Measurements from ENCODE around the gene MCCC2.
"Not testable (repeated sequence)": the region's sequence is repeated elsewhere in the genome, so short reads cannot be mapped to it uniquely, and the experiment has no call there.

The MCCC2 gene

GRCh38 chr5:71645030-71645429, 57.9 kb downstream of the MCCC2 start:
- TF ChIP-seq CTCF (IDR thresholded peaks at IDR 0.05; ENCODE audit: control insufficient read depth, insufficient read depth, low read depth, low read length, missing control alignments) = no peak
- H3K4me3 ChIP-seq (ENCODE audit: control insufficient read depth, low read depth, low read length) = no peak overlapping the region
- no peak for DNase-seq (ENCODE audit: low read depth)

GRCh38 chr5:71650940-71651339, 63.8 kb downstream of the MCCC2 start:
- H3K4me3 ChIP-seq (ENCODE audit: control insufficient read depth, low read depth, low read length); DNase-seq (ENCODE audit: low read depth): not testable (repeated sequence)

- no peak for DNase-seq (ENCODE audit: low read depth)
- no peak for TF ChIP-seq CTCF (IDR thresholded peaks at IDR 0.05; ENCODE audit: control insufficient read depth, insufficient read depth, low read depth, low read length, missing control alignments)
- H3K4me3 ChIP-seq (ENCODE audit: control insufficient read depth, low read depth, low read length) = no peak overlapping the region
Measured at GRCh38 chr5:71651579-71651978, 64.4 kb downstream of the MCCC2 start.

GRCh38 chr5:71652349-71652748, 65.2 kb downstream of the MCCC2 start:
- no peak for DNase-seq (ENCODE audit: low read depth)
- no peak for TF ChIP-seq CTCF (IDR thresholded peaks at IDR 0.05; ENCODE audit: control insufficient read depth, insufficient read depth, low read depth, low read length, missing control alignments)
- no peak overlapping the region for H3K4me3 ChIP-seq (ENCODE audit: control insufficient read depth, low read depth, low read length)

GRCh38 chr5:71652803-71653543, 65.8 kb downstream of the MCCC2 start:
- H3K4me3 ChIP-seq (ENCODE audit: control insufficient read depth, low read depth, low read length) = no peak overlapping the region
- DNase-seq (ENCODE audit: low read depth) = peak; percentile 8
- TF ChIP-seq CTCF (IDR thresholded peaks at IDR 0.05; ENCODE audit: control insufficient read depth, insufficient read depth, low read depth, low read length, missing control alignments) = no peak

- no peak overlapping the region for H3K4me3 ChIP-seq (ENCODE audit: control insufficient read depth, low read depth, low read length)
- TF ChIP-seq CTCF (IDR thresholded peaks at IDR 0.05; ENCODE audit: control insufficient read depth, insufficient read depth, low read depth, low read length, missing control alignments) = no peak
- DNase-seq (ENCODE audit: low read depth) = no peak
Measured at GRCh38 chr5:71658916-71659662, 71.9 kb downstream of the MCCC2 start.

- no peak for TF ChIP-seq CTCF (IDR thresholded peaks at IDR 0.05; ENCODE audit: control insufficient read depth, insufficient read depth, low read depth, low read length, missing control alignments)
- DNase-seq (ENCODE audit: low read depth) = no peak
- no peak overlapping the region for H3K4me3 ChIP-seq (ENCODE audit: control insufficient read depth, low read depth, low read length)
Measured at GRCh38 chr5:71662381-71662780, 75.2 kb downstream of the MCCC2 start.
